ENCODE measurements around the gene PTPN1.

DNA sequence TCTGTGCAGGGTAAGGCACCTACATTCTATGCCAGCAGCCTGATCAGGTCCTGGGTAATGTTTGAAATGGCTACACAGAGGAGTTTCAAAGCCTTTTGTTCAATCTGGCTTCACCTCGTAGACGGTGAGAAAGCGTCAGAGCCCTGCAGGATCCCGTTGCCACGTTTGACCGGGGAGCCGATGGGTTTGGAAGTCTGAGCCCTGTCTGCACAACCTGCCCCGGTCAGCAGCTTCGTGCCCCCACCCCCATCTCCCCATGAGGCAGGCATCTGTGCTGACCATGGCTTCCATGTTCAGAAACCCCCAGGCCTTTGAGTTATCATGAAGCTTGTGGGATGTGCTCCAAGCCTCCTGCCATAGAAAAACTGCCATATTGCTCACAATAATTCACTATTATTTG is 63.9 kb downstream of the PTPN1 start:
- TF ChIP-seq POLR2AphosphoS5 (IDR thresholded peaks at IDR 0.05; ENCODE audit: insufficient read depth, low read depth, low read length) (no peak), CTCF (IDR thresholded peaks at IDR 0.05; ENCODE audit: extremely low read depth in 1 of 2, insufficient read depth in 1 of 2, low read depth in 1 of 2, low read length in 2 of 2) (no peak), MYC (IDR thresholded peaks at IDR 0.05; ENCODE audit: low read depth, low read length) (no peak), FOS (IDR thresholded peaks at IDR 0.05; ENCODE audit: borderline replicate concordance, insufficient read depth, low read length) (no peak)
- TF ChIP-seq, protein P1, sequence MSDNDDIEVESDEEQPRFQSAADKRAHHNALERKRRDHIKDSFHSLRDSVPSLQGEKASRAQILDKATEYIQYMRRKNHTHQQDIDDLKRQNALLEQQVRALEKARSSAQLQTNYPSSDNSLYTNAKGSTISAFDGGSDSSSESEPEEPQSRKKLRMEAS (IDR thresholded peaks at IDR 0.05; ENCODE audit: insufficient read depth, insufficient read length) = no peak

Data from endothelial cell of umbilical vein (primary cell).